B cell (primary cell): ENCODE measurements around the gene SHANK2. TPM values are rescaled to one million over a fixed set of nuclear protein-coding genes. Genes with fewer than 3 reads are reported as not detected.

Experiments
- ATAC-seq: fragments of 200-7000 bp; cut with Tn5 transposase; one replicate; pipeline ENCODE4 v1.10.0; 2021; ENCODE audit warnings: low read depth, mild to moderate bottlenecking, moderate number of reproducible peaks, moderate library complexity
- CTCF ChIA-PET: fragments of 350-600 bp; sonication (Branson Sonifier 250); formaldehyde crosslinking; loops from one replicate; lab custom pipeline; 2021; ENCODE audit warnings: antibody characterized with exemption, inconsistent platforms; lab: Charles Lee
- POLR2A ChIA-PET: fragments of 350-600 bp; sonication (Branson Sonifier 250); formaldehyde crosslinking; loops from one replicate; lab custom pipeline; 2021; ENCODE audit warnings: antibody characterized with exemption; lab: Charles Lee
- DNase-seq: peaks from one replicate; pipeline ENCODE4 v3.0.0; 2013
- H2AFZ ChIP-seq: 2 replicates; pipeline ENCODE4 v1.6.1; 2012; ENCODE audit warnings: mild to moderate bottlenecking, low read depth, low read length; ENCODE audit not compliant: insufficient read depth, poor library complexity, severe bottlenecking
- H3K27ac ChIP-seq, 2 donors: 1 replicate in 1 of 2; 2 replicates in 1 of 2; pipeline ENCODE4 v1.5.1; 2012 to 2013; ENCODE audit warnings: low read length in 2 of 2, mild to moderate bottlenecking in 2 of 2, moderate library complexity in 1 of 2
- H3K27me3 ChIP-seq, 4 experiments: fragments of 200-600 bp in 1 of 4; sonication (generic) in 1 of 4; replicated peaks in 1 of 4; 1 replicate in 2 of 4; 2 replicates in 2 of 4; pipeline versions ENCODE4 v1.6.1 to v1.7.0; 2013 to 2016; ENCODE audit warnings: low read length in 3 of 4, mild to moderate bottlenecking in 2 of 4, mixed read lengths in 1 of 4, moderate library complexity in 1 of 4; ENCODE audit not compliant: insufficient read depth in 4 of 4, control insufficient read depth in 3 of 4; ENCODE audit errors: control extremely low read depth in 1 of 4
- H3K36me3 ChIP-seq, 2 experiments: replicated peaks in 1 of 2; 1 replicate in 1 of 2; 2 replicates in 1 of 2; pipeline versions ENCODE4 v1.6.1 to v1.7.1; 2013; ENCODE audit warnings: low read length in 1 of 2; ENCODE audit not compliant: insufficient read depth in 2 of 2, control insufficient read depth in 1 of 2; ENCODE audit errors: control extremely low read depth in 1 of 2, extremely low read depth in 1 of 2
- H3K4me1 ChIP-seq, 2 donors: fragments of 200-600 bp in 1 of 2; sonication (generic) in 1 of 2; 1 replicate in 1 of 2; 2 replicates in 1 of 2; pipeline versions ENCODE4 v1.5.1 to v1.6.1; 2013 to 2017; ENCODE audit warnings: low read length in 2 of 2; ENCODE audit not compliant: control insufficient read depth in 2 of 2, insufficient read depth in 2 of 2
- H3K4me2 ChIP-seq: replicated peaks from 2 replicates; pipeline ENCODE3; 2012; ENCODE audit warnings: mild to moderate bottlenecking, low read depth, low read length; ENCODE audit not compliant: poor library complexity, severe bottlenecking
- H3K4me3 ChIP-seq, 5 experiments: fragments of 200-600 bp in 1 of 5; sonication (generic) in 1 of 5; 1 replicate in 3 of 5; 2 replicates in 2 of 5; pipeline versions ENCODE4 v1.5.1 to v1.7.0; 2011 to 2016; ENCODE audit warnings: low read length in 4 of 5, mild to moderate bottlenecking in 4 of 5, low read depth in 2 of 5, control low read depth in 1 of 5, moderate library complexity in 1 of 5; ENCODE audit not compliant: insufficient read depth in 1 of 5; ENCODE audit errors: control extremely low read depth in 1 of 5, extremely low read depth in 1 of 5
- H3K79me2 ChIP-seq: fragments of 200-600 bp; sonication (generic); one replicate; pipeline ENCODE4 v1.6.0; 2016; ENCODE audit warnings: low read length; ENCODE audit not compliant: control insufficient read depth, insufficient read depth
- H3K9ac ChIP-seq: fragments of 200-600 bp; sonication (generic); 2 replicates; pipeline ENCODE4 v1.6.1; 2017; ENCODE audit warnings: mild to moderate bottlenecking, low read length, moderate library complexity
- H3K9me3 ChIP-seq, 3 donors: one replicate each; pipeline versions ENCODE4 v1.6.1 to v1.7.1; 2013; ENCODE audit warnings: low read length in 2 of 3; ENCODE audit not compliant: control insufficient read depth in 2 of 3, insufficient read depth in 1 of 3; ENCODE audit errors: control extremely low read depth in 1 of 3
- H4K20me1 ChIP-seq: 2 replicates; pipeline ENCODE4 v1.6.0; 2012; ENCODE audit warnings: mild to moderate bottlenecking, low read length; ENCODE audit not compliant: insufficient read depth, control insufficient read depth, poor library complexity, severe bottlenecking
- H3K27ac Mint-ChIP-seq: one replicate; pipeline ENCODE4 v1.8.0; 2021; ENCODE audit warnings: mixed read lengths
- H3K27me3 Mint-ChIP-seq: one replicate; pipeline ENCODE4 v1.8.0; 2021; ENCODE audit warnings: mixed read lengths
- H3K4me1 Mint-ChIP-seq: one replicate; pipeline ENCODE4 v1.8.0; 2021; ENCODE audit warnings: mixed read lengths
- H3K4me3 Mint-ChIP-seq: one replicate; pipeline ENCODE4 v1.8.0; 2021; ENCODE audit warnings: mixed read lengths
- H3K9me3 Mint-ChIP-seq: one replicate; pipeline ENCODE4 v1.8.0; 2022; ENCODE audit warnings: mixed read lengths; ENCODE audit not compliant: insufficient read depth
- CTCF ChIP-seq: fragments of 200-600 bp; IDR thresholded peaks from one replicate; pipeline ENCODE4 v1.8.0; 2022; ENCODE audit warnings: antibody characterized with exemption, mild to moderate bottlenecking
- EZH2 ChIP-seq: IDR thresholded peaks from 2 replicates; pipeline ENCODE4 v1.6.1; 2012; ENCODE audit warnings: borderline replicate concordance, low read depth, mild to moderate bottlenecking, moderate library complexity, low read length; ENCODE audit not compliant: insufficient read depth, poor library complexity, severe bottlenecking
- WGBS: methylation state at CpG from one replicate; pipeline ENCODE4 v1.1.5; 2013; ENCODE audit warnings: missing lambda C conversion rate; ENCODE audit not compliant: insufficient coverage; 5-methylcytosine and 5-hydroxymethylcytosine counted together
- intact Hi-C: fragments of 100-400 bp; cut with micrococcal nuclease; formaldehyde crosslinking; loops from one replicate; pipeline ENCODE4 v1.10.0; 2022
- polyA plus RNA-seq: library from polyadenylated mRNA; depleted of rRNA; stranded (reverse); fragments of >200 nt; gene quantifications from 2 replicates; pipeline ENCODE4 v1.2.3, GENCODE V29; 2012
- total RNA-seq, 2 donors: library from RNA; stranded (reverse); fragments of 120-200 nt in 1 of 2; gene quantifications; 1 replicate in 1 of 2; 2 replicates in 1 of 2; pipeline versions ENCODE4 v1.2.3 to v1.2.4, GENCODE V29; 2013 to 2022

Gene SHANK2
- total and polyA plus RNA-seq, 2 donors (not counting 1 experiment from before 2014, with no cell fraction given) = 0.07 to 0.28 TPM

GRCh38 chr11:71238285-71238875 is 14.0 kb downstream of the SHANK2 start:
- ATAC-seq (no peak), DNase-seq (no peak)
- Mint-ChIP-seq H3K27ac (no peak overlapping the region), H3K4me1 (peaks cover 5% of the 10 kb centered on the region), H3K4me3 (no peak overlapping the region), H3K27me3 (peaks cover 51% of the 10 kb centered on the region), H3K9me3 (no peaks in the 10 kb centered on the region)
- intact Hi-C loops = no loop called here
- ChIA-PET CTCF (no interaction called here), POLR2A (no interaction called here)
- Histone ChIP-seq H4K20me1 (no peaks in the 10 kb centered on the region), H3K9ac (no peak overlapping the region), H3K4me1 (peaks cover 7 to 10% of the 10 kb centered on the region in 2 donors), H3K27ac (no peak overlapping the region), H3K9me3 (no peaks in the 10 kb centered on the region), H3K79me2 (no peaks in the 10 kb centered on the region), H3K4me3 (no peak overlapping the region), H3K27me3 (peaks cover 0 to 21% (median 2%) of the 10 kb centered on the region in 4 experiments), H3K36me3 (no peaks in the 10 kb centered on the region), H3K4me2 (no peak overlapping the region), H2AFZ (no peak overlapping the region)
- 81% methylated on average over 6 of the region's 8 CpGs for WGBS
- TF ChIP-seq CTCF (no peak), EZH2 (no peak)

- no peak overlapping the region for H3K4me2 ChIP-seq
- no peaks in the 10 kb centered on the region for H4K20me1 ChIP-seq
- Mint-ChIP-seq H3K4me1 (peaks cover 5% of the 10 kb centered on the region), H3K27ac (no peak overlapping the region), H3K27me3 (peaks cover 51% of the 10 kb centered on the region), H3K4me3 (no peak overlapping the region), H3K9me3 (no peaks in the 10 kb centered on the region)
- no peak overlapping the region for H3K4me3 ChIP-seq
- peaks cover 7 to 10% of the 10 kb centered on the region in 2 donors for H3K4me1 ChIP-seq
- no peaks in the 10 kb centered on the region for H3K36me3 ChIP-seq
- H3K9ac ChIP-seq = no peak overlapping the region
- ATAC-seq (no peak), DNase-seq (no peak)
- POLR2A ChIA-PET = no interaction called here
- WGBS = 67% methylated on average over 5 of the region's 6 CpGs
- H2AFZ ChIP-seq = no peak overlapping the region
- CTCF ChIA-PET = no interaction called here
- no peak overlapping the region for H3K27ac ChIP-seq
- no peak for TF ChIP-seq CTCF
- TF ChIP-seq EZH2 = no peak
- H3K27me3 ChIP-seq = peaks cover 0 to 21% (median 2%) of the 10 kb centered on the region in 4 experiments
- H3K9me3 ChIP-seq = no peaks in the 10 kb centered on the region
- intact Hi-C loops = no loop called here
- H3K79me2 ChIP-seq = no peaks in the 10 kb centered on the region
Measured at GRCh38 chr11:71237853-71238252, 14.5 kb downstream of the SHANK2 start.
